Mucosa of stomach (tissue), 1 donor: ENCODE data around the gene MRPL43.

Experiments used
- H3K27me3 ChIP-seq: one replicate; pipeline ENCODE4 v1.7.0; 2013; ENCODE audit warnings: mild to moderate bottlenecking, low read length; ENCODE audit not compliant: control insufficient read depth, insufficient read depth
- H3K36me3 ChIP-seq: one replicate; pipeline ENCODE4 v1.7.0; 2013; ENCODE audit warnings: low read length; ENCODE audit not compliant: control insufficient read depth, insufficient read depth
- H3K4me1 ChIP-seq: one replicate; pipeline ENCODE4 v1.7.0; 2013; ENCODE audit warnings: mild to moderate bottlenecking, low read length; ENCODE audit not compliant: control insufficient read depth, insufficient read depth
- H3K4me3 ChIP-seq: one replicate; pipeline ENCODE4 v1.7.0; 2013; ENCODE audit warnings: low read length
- H3K9ac ChIP-seq: one replicate; pipeline ENCODE4 v1.7.0; 2013; ENCODE audit warnings: mild to moderate bottlenecking, low read length, moderate library complexity
- H3K9me3 ChIP-seq: one replicate; pipeline ENCODE4 v1.7.0; 2013; ENCODE audit warnings: mild to moderate bottlenecking, low read length, moderate library complexity; ENCODE audit not compliant: control insufficient read depth
- donor health status: Pancreatic carcinoma.

The MRPL43 gene

GRCh38 chr10:100963826-100964225 is 23.5 kb downstream of the MRPL43 start:
- Histone ChIP-seq H3K4me3 (no peak overlapping the region), H3K4me1 (peaks cover 9% of the 10 kb centered on the region), H3K9ac (no peak overlapping the region), H3K36me3 (no peaks in the 10 kb centered on the region), H3K9me3 (no peaks in the 10 kb centered on the region), H3K27me3 (no peaks in the 10 kb centered on the region)

GRCh38 chr10:100962351-100963080 is 24.8 kb downstream of the MRPL43 start:
- Histone ChIP-seq H3K9me3 (no peaks in the 10 kb centered on the region), H3K36me3 (no peaks in the 10 kb centered on the region), H3K4me3 (no peak overlapping the region), H3K4me1 (no peaks in the 10 kb centered on the region), H3K9ac (no peak overlapping the region), H3K27me3 (no peaks in the 10 kb centered on the region)

GRCh38 chr10:100960251-100960650 is 27.0 kb downstream of the MRPL43 start:
- H3K36me3 ChIP-seq: no peaks in the 10 kb centered on the region
- H3K9ac ChIP-seq: no peak overlapping the region
- no peaks in the 10 kb centered on the region for H3K27me3 ChIP-seq
- H3K4me1 ChIP-seq: no peaks in the 10 kb centered on the region
- no peaks in the 10 kb centered on the region for H3K9me3 ChIP-seq
- H3K4me3 ChIP-seq: no peak overlapping the region

GRCh38 chr10:100948916-100949315 is 38.4 kb downstream of the MRPL43 start:
- Histone ChIP-seq H3K4me3 (no peak overlapping the region), H3K9ac (no peak overlapping the region), H3K27me3 (no peaks in the 10 kb centered on the region), H3K9me3 (no peaks in the 10 kb centered on the region), H3K36me3 (peaks cover 7% of the 10 kb centered on the region), H3K4me1 (no peaks in the 10 kb centered on the region)

GRCh38 chr10:100945754-100946153 is 41.5 kb downstream of the MRPL43 start:
- Histone ChIP-seq H3K9me3 (no peaks in the 10 kb centered on the region), H3K36me3 (peaks cover 7% of the 10 kb centered on the region), H3K9ac (no peak overlapping the region), H3K4me3 (no peak overlapping the region), H3K27me3 (no peaks in the 10 kb centered on the region), H3K4me1 (no peaks in the 10 kb centered on the region)

- H3K4me1 ChIP-seq: no peaks in the 10 kb centered on the region
- H3K4me3 ChIP-seq: no peak overlapping the region
- peaks cover 7% of the 10 kb centered on the region for H3K36me3 ChIP-seq
- H3K9ac ChIP-seq: no peak overlapping the region
- H3K9me3 ChIP-seq: no peaks in the 10 kb centered on the region
- H3K27me3 ChIP-seq: no peaks in the 10 kb centered on the region
Observed at GRCh38 chr10:100943508-100943907, 43.8 kb downstream of the MRPL43 start.

GRCh38 chr10:100942229-100942628 is 45.1 kb downstream of the MRPL43 start:
- no peaks in the 10 kb centered on the region for H3K27me3 ChIP-seq
- H3K4me1 ChIP-seq: no peaks in the 10 kb centered on the region
- H3K9me3 ChIP-seq: no peaks in the 10 kb centered on the region
- no peak overlapping the region for H3K4me3 ChIP-seq
- no peak overlapping the region for H3K9ac ChIP-seq
- peaks cover 7% of the 10 kb centered on the region for H3K36me3 ChIP-seq

- Histone ChIP-seq H3K9ac (no peak overlapping the region), H3K9me3 (no peaks in the 10 kb centered on the region), H3K4me3 (no peak overlapping the region), H3K27me3 (no peaks in the 10 kb centered on the region), H3K4me1 (no peaks in the 10 kb centered on the region), H3K36me3 (no peaks in the 10 kb centered on the region)
Observed at GRCh38 chr10:100939763-100940344, 47.4 kb downstream of the MRPL43 start.
